GM23338 (cell line): ENCODE data around the gene IL36RN. TPM values are rescaled to one million over a fixed set of nuclear protein-coding genes. Genes with fewer than 3 reads are reported as not detected.

Experiments used
- ATAC-seq: fragments of 200-7000 bp; cut with Tn5 transposase; 3 replicates; pipeline ENCODE4 v1.9.1; 2020
- DNase-seq: peaks from one replicate; pipeline ENCODE4 v3.0.0-alpha.2; 2015; ENCODE audit warnings: low spot score
- H2AFZ ChIP-seq: fragments of 200-600 bp; sonication (generic); 2 replicates; pipeline ENCODE4 v1.8.0; 2016; ENCODE audit warnings: antibody characterized with exemption, mild to moderate bottlenecking, moderate library complexity
- H3F3A ChIP-seq: fragments of 200-600 bp; sonication (generic); replicated peaks from 2 replicates; pipeline ENCODE4 v1.8.0; 2017; ENCODE audit warnings: antibody characterized with exemption, mixed run types, low read depth
- H3K27ac ChIP-seq: fragments of 200-600 bp; sonication (generic); 2 replicates; pipeline ENCODE4 v1.6.1; 2016; ENCODE audit warnings: low read depth
- H3K27me3 ChIP-seq: fragments of 200-600 bp; sonication (generic); 2 replicates; pipeline ENCODE4 v1.8.0; 2016; ENCODE audit warnings: mild to moderate bottlenecking, mixed run types, moderate library complexity; ENCODE audit not compliant: insufficient read depth
- H3K36me3 ChIP-seq: fragments of 200-600 bp; sonication (generic); 2 replicates; pipeline ENCODE4 v1.8.0; 2016; ENCODE audit warnings: mild to moderate bottlenecking; ENCODE audit not compliant: insufficient read depth
- H3K4me1 ChIP-seq: fragments of 200-600 bp; sonication (generic); 2 replicates; pipeline ENCODE4 v1.8.0; 2016; ENCODE audit warnings: mild to moderate bottlenecking, moderate library complexity; ENCODE audit not compliant: insufficient read depth
- H3K4me2 ChIP-seq: fragments of 200-600 bp; sonication (generic); 2 replicates; pipeline ENCODE4 v1.7.1; 2017; ENCODE audit warnings: mixed run types
- H3K4me3 ChIP-seq: fragments of 200-600 bp; sonication (generic); 2 replicates; pipeline ENCODE4 v1.6.1; 2016; ENCODE audit warnings: mixed run types
- H3K79me2 ChIP-seq: fragments of 200-600 bp; sonication (generic); replicated peaks from 2 replicates; pipeline ENCODE4 v1.8.0; 2017; ENCODE audit warnings: mild to moderate bottlenecking; ENCODE audit not compliant: insufficient read depth
- H3K9me2 ChIP-seq: fragments of 200-600 bp; sonication (generic); 2 replicates; pipeline ENCODE4 v1.8.0; 2017; ENCODE audit not compliant: insufficient read depth
- H4K20me1 ChIP-seq: fragments of 200-600 bp; sonication (generic); replicated peaks from 2 replicates; pipeline ENCODE4 v1.8.0; 2017; ENCODE audit warnings: mild to moderate bottlenecking; ENCODE audit not compliant: insufficient read depth
- H3K27ac Mint-ChIP-seq: 2 replicates; pipeline ENCODE4 v1.8.0; 2020; ENCODE audit warnings: inconsistent platforms, mild to moderate bottlenecking, moderate library complexity, mixed read lengths
- H3K27me3 Mint-ChIP-seq: 3 replicates; pipeline ENCODE4 v1.8.0; 2022; ENCODE audit warnings: low read depth, mild to moderate bottlenecking, moderate library complexity, mixed read lengths, inconsistent platforms; ENCODE audit not compliant: insufficient read depth, poor library complexity
- H3K36me3 Mint-ChIP-seq: 3 replicates; pipeline ENCODE4 v1.8.0; 2021; ENCODE audit warnings: low read depth, mild to moderate bottlenecking, inconsistent platforms, moderate library complexity, mixed read lengths
- H3K4me1 Mint-ChIP-seq: 3 replicates; pipeline ENCODE4 v1.8.0; 2020; ENCODE audit warnings: mild to moderate bottlenecking, inconsistent platforms, mixed read lengths
- H3K4me3 Mint-ChIP-seq: 3 replicates; pipeline ENCODE4 v1.8.0; 2021; ENCODE audit warnings: moderate library complexity, mild to moderate bottlenecking, inconsistent platforms, mixed read lengths
- H3K9me3 Mint-ChIP-seq: 3 replicates; pipeline ENCODE4 v1.8.0; 2020; ENCODE audit warnings: moderate library complexity, mild to moderate bottlenecking, inconsistent platforms, mixed read lengths
- EZH2 ChIP-seq: fragments of 200-600 bp; sonication (generic); IDR thresholded peaks from one replicate; pipeline ENCODE4 v1.8.0; 2017; ENCODE audit warnings: antibody characterized with exemption, mild to moderate bottlenecking, low read depth; ENCODE audit not compliant: unreplicated experiment
- EZH2phosphoT487 ChIP-seq: fragments of 200-600 bp; sonication (generic); IDR thresholded peaks from one replicate; pipeline ENCODE4 v1.8.1; 2018; ENCODE audit warnings: antibody characterized with exemption; ENCODE audit not compliant: unreplicated experiment
- NANOG ChIP-seq: IDR thresholded peaks from 2 replicates; pipeline ENCODE4 v1.6.1; 2016; ENCODE audit warnings: antibody characterized with exemption, borderline replicate concordance
- POLR2AphosphoS5 ChIP-seq: IDR thresholded peaks from 2 replicates; pipeline ENCODE4 v1.6.1; 2016; ENCODE audit warnings: antibody characterized with exemption, low read depth
- STAT1 ChIP-seq: IDR thresholded peaks from one replicate; pipeline ENCODE4 v1.6.1; 2016; ENCODE audit warnings: antibody characterized with exemption; ENCODE audit not compliant: unreplicated experiment
- polyA plus RNA-seq: library from polyadenylated mRNA; unstranded; fragments of >200 nt; fragmentation: Nextera tagmentation; extraction: Ambion mirVana; gene quantifications from 2 replicates; pipeline ENCODE4 v1.2.1, GENCODE V29; 2016
- total RNA-seq: library from RNA; depleted of rRNA; stranded (reverse); fragments of >200 nt; shearing (Covaris generic); gene quantifications from 2 replicates; pipeline ENCODE4 v1.2.3, GENCODE V29; 2014
- TF ChIP-seq, protein P1 (sequence below): fragments of 250-450 bp; sonication (Bioruptor Pico); IDR thresholded peaks from 2 replicates; pipeline ENCODE4 v1.5.0; 2020; ENCODE audit warnings: mild to moderate bottlenecking, moderate library complexity
- TF ChIP-seq, protein P2 (sequence below), 2 experiments: fragments of 200-600 bp in 1 of 2; sonication (generic) in 1 of 2; conservative IDR thresholded peaks; 2 replicates each; pipeline versions ENCODE4 v1.5.1 to v1.6.1; 2016 to 2017; ENCODE audit warnings: antibody characterized with exemption in 2 of 2, low read depth in 2 of 2, mild to moderate bottlenecking in 2 of 2, moderate library complexity in 1 of 2

IL36RN gene
- total and polyA plus RNA-seq, 2 experiments from 2014 or later: not detected

- Histone ChIP-seq H3K36me3 (no peaks in the 10 kb centered on the region), H3K27me3 (no peaks in the 10 kb centered on the region), H3K4me3 (no peak overlapping the region), H3F3A (no peaks in the 10 kb centered on the region), H2AFZ (no peak overlapping the region), H4K20me1 (no peaks in the 10 kb centered on the region), H3K27ac (no peak overlapping the region), H3K79me2 (no peaks in the 10 kb centered on the region), H3K4me2 (no peak overlapping the region), H3K4me1 (no peaks in the 10 kb centered on the region), H3K9me2 (peaks cover 5% of the 10 kb centered on the region)
- Mint-ChIP-seq H3K9me3 (peaks cover 13% of the 10 kb centered on the region), H3K27ac (no peak overlapping the region), H3K4me3 (no peak overlapping the region), H3K36me3 (no peaks in the 10 kb centered on the region; the same call in 2 of the 3 replicates), H3K27me3 (peaks cover 4% of the 10 kb centered on the region), H3K4me1 (peaks cover 6% of the 10 kb centered on the region; the same call in 1 of the 3 replicates)
- DNase-seq: no peak
- TF ChIP-seq POLR2AphosphoS5: no peak
- TF ChIP-seq, protein P1, sequence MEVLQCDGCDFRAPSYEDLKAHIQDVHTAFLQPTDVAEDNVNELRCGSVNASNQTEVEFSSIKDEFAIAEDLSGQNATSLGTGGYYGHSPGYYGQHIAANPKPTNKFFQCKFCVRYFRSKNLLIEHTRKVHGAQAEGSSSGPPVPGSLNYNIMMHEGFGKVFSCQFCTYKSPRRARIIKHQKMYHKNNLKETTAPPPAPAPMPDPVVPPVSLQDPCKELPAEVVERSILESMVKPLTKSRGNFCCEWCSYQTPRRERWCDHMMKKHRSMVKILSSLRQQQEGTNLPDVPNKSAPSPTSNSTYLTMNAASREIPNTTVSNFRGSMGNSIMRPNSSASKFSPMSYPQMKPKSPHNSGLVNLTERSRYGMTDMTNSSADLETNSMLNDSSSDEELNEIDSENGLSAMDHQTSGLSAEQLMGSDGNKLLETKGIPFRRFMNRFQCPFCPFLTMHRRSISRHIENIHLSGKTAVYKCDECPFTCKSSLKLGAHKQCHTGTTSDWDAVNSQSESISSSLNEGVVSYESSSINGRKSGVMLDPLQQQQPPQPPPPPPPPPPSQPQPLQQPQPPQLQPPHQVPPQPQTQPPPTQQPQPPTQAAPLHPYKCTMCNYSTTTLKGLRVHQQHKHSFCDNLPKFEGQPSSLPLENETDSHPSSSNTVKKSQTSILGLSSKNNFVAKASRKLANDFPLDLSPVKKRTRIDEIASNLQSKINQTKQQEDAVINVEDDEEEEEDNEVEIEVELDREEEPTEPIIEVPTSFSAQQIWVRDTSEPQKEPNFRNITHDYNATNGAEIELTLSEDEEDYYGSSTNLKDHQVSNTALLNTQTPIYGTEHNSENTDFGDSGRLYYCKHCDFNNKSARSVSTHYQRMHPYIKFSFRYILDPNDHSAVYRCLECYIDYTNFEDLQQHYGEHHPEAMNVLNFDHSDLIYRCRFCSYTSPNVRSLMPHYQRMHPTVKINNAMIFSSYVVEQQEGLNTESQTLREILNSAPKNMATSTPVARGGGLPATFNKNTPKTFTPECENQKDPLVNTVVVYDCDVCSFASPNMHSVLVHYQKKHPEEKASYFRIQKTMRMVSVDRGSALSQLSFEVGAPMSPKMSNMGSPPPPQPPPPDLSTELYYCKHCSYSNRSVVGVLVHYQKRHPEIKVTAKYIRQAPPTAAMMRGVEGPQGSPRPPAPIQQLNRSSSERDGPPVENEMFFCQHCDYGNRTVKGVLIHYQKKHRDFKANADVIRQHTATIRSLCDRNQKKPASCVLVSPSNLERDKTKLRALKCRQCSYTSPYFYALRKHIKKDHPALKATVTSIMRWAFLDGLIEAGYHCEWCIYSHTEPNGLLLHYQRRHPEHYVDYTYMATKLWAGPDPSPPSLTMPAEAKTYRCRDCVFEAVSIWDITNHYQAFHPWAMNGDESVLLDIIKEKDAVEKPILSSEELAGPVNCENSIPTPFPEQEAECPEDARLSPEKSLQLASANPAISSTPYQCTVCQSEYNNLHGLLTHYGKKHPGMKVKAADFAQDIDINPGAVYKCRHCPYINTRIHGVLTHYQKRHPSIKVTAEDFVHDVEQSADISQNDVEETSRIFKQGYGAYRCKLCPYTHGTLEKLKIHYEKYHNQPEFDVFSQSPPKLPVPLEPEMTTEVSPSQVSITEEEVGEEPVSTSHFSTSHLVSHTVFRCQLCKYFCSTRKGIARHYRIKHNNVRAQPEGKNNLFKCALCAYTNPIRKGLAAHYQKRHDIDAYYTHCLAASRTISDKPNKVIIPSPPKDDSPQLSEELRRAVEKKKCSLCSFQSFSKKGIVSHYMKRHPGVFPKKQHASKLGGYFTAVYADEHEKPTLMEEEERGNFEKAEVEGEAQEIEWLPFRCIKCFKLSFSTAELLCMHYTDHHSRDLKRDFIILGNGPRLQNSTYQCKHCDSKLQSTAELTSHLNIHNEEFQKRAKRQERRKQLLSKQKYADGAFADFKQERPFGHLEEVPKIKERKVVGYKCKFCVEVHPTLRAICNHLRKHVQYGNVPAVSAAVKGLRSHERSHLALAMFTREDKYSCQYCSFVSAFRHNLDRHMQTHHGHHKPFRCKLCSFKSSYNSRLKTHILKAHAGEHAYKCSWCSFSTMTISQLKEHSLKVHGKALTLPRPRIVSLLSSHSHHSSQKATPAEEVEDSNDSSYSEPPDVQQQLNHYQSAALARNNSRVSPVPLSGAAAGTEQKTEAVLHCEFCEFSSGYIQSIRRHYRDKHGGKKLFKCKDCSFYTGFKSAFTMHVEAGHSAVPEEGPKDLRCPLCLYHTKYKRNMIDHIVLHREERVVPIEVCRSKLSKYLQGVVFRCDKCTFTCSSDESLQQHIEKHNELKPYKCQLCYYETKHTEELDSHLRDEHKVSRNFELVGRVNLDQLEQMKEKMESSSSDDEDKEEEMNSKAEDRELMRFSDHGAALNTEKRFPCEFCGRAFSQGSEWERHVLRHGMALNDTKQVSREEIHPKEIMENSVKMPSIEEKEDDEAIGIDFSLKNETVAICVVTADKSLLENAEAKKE (CRISPR knock-in tag): no peak
- TF ChIP-seq NANOG: no peak
- TF ChIP-seq EZH2phosphoT487: no peak
- TF ChIP-seq EZH2: no peak
- no peak for TF ChIP-seq STAT1
- TF ChIP-seq, protein P2, sequence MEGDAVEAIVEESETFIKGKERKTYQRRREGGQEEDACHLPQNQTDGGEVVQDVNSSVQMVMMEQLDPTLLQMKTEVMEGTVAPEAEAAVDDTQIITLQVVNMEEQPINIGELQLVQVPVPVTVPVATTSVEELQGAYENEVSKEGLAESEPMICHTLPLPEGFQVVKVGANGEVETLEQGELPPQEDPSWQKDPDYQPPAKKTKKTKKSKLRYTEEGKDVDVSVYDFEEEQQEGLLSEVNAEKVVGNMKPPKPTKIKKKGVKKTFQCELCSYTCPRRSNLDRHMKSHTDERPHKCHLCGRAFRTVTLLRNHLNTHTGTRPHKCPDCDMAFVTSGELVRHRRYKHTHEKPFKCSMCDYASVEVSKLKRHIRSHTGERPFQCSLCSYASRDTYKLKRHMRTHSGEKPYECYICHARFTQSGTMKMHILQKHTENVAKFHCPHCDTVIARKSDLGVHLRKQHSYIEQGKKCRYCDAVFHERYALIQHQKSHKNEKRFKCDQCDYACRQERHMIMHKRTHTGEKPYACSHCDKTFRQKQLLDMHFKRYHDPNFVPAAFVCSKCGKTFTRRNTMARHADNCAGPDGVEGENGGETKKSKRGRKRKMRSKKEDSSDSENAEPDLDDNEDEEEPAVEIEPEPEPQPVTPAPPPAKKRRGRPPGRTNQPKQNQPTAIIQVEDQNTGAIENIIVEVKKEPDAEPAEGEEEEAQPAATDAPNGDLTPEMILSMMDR (conservative IDR thresholded peaks at IDR 0.05; ENCODE audit: low read depth in 2 of 2): no peak
- no peak for ATAC-seq
These were observed 3.1 kb downstream of the IL36RN start for GRCh38 chr2:113061896-113062770.
